HG02938 (cell line): ENCODE results near the gene PVALB.

Experiments used
- ATAC-seq: cut with Tn5 transposase; IDR thresholded peaks from one replicate; pipeline ENCODE4 v1.9.1; 2021; ENCODE audit warnings: mild to moderate bottlenecking, moderate library complexity; ENCODE audit not compliant: unreplicated experiment

PVALB gene

GRCh38 chr22:36846949-36847348 lies 30.1 kb upstream of the PVALB start:
- ATAC-seq: no peak

- no peak for ATAC-seq
Observed at GRCh38 chr22:36846271-36846670, 29.4 kb upstream of the PVALB start.

- ATAC-seq: no peak
Observed at GRCh38 chr22:36840106-36840505, 23.3 kb upstream of the PVALB start.

GRCh38 chr22:36839356-36840073 lies 22.7 kb upstream of the PVALB start:
- no peak for ATAC-seq

- ATAC-seq: no peak
Observed at GRCh38 chr22:36838119-36839030, 21.5 kb upstream of the PVALB start.

- ATAC-seq: no peak
Observed at GRCh38 chr22:36835903-36836302, 19.1 kb upstream of the PVALB start.

GRCh38 chr22:36833073-36833472 lies 16.2 kb upstream of the PVALB start:
- no peak for ATAC-seq

GRCh38 chr22:36831717-36832116 lies 14.9 kb upstream of the PVALB start:
- ATAC-seq: no peak

GRCh38 chr22:36831206-36831605 lies 14.4 kb upstream of the PVALB start:
- no peak for ATAC-seq

GRCh38 chr22:36830601-36831000 lies 13.8 kb upstream of the PVALB start:
- ATAC-seq: no peak

- no peak for ATAC-seq
Observed at GRCh38 chr22:36829370-36830002, 12.7 kb upstream of the PVALB start.

- ATAC-seq: no peak
Observed at GRCh38 chr22:36828815-36829214, 12.0 kb upstream of the PVALB start.

GRCh38 chr22:36826262-36826661 lies 9.4 kb upstream of the PVALB start:
- no peak for ATAC-seq

GRCh38 chr22:36824655-36825054 lies 7.8 kb upstream of the PVALB start:
- ATAC-seq: no peak

GRCh38 chr22:36823186-36823839 lies 6.5 kb upstream of the PVALB start:
- ATAC-seq: no peak

GRCh38 chr22:36822581-36822980 lies 5.7 kb upstream of the PVALB start:
- no peak for ATAC-seq

GRCh38 chr22:36819112-36819511 lies 2.3 kb upstream of the PVALB start:
- no peak for ATAC-seq

- ATAC-seq: no peak
Observed at GRCh38 chr22:36818010-36818642, 1.3 kb upstream of the PVALB start.

GRCh38 chr22:36817525-36817848 lies 652 bp upstream of the PVALB start:
- no peak for ATAC-seq

- no peak for ATAC-seq
Observed at GRCh38 chr22:36816339-36816635, 548 bp downstream of the PVALB start.
